GM18858 (cell line): ENCODE data around the gene WDFY2.
A peak's percentile ranks its signal among the peaks of the same experiment; 100 is the strongest.
"Not testable (repeated sequence)": the region's sequence is repeated elsewhere in the genome, so short reads cannot be mapped to it uniquely, and the experiment has no call there.

Experiments used
- ATAC-seq: cut with Tn5 transposase; IDR thresholded peaks from one replicate; pipeline ENCODE4 v1.9.1; 2021; ENCODE audit not compliant: unreplicated experiment

Gene WDFY2, protein sequence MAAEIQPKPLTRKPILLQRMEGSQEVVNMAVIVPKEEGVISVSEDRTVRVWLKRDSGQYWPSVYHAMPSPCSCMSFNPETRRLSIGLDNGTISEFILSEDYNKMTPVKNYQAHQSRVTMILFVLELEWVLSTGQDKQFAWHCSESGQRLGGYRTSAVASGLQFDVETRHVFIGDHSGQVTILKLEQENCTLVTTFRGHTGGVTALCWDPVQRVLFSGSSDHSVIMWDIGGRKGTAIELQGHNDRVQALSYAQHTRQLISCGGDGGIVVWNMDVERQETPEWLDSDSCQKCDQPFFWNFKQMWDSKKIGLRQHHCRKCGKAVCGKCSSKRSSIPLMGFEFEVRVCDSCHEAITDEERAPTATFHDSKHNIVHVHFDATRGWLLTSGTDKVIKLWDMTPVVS

GRCh38 chr13:51583875-51584730 is at the start of gene WDFY2:
WDFY2 (plus strand) TSS chr13:51584462; CDS start chr13:51584688, 226 bp downstream.
- peak; percentile 60 for ATAC-seq

GRCh38 chr13:51538591-51539179 is 45.6 kb upstream of the WDFY2 start:
- no peak for ATAC-seq

DNA sequence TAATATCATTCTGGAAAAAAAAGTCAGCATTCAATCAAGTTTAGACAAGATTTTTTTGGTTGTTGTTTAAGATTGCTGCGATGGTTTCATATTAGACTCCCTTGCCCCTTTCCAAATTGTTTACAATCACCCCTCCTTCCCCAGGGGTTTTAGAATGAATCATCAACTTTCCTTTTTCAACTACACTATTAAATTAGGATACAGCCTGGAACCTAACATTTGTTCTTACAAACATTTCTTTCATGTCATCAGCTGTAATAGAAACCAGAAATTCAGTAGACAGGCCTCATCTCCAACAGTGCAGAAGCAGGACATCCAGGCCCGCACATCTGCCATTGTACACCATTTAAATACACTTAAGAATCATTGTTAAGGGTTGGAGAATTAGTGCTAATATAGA is 44.4 kb upstream of the WDFY2 start:
- no peak for ATAC-seq

DNA sequence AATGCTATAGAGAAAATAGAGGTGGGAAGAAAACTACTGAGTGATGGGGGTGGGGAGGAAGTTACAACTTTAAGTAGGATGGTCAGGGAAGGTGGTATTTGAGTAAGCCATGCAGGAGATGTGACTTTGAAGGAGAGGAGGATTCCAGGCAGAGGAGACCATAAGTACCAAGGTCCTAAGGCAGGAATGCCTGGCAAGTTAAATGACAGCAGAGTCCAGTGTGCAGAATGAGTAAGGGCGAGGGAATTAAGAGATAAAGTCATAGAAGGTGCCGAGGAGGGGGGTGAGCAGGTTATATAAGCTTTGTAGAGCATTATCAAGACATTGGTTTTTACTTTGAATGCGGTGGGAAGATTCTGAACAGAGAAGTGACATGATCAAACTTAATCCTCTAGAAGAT is 43.2 kb upstream of the WDFY2 start:
- no peak for ATAC-seq

DNA sequence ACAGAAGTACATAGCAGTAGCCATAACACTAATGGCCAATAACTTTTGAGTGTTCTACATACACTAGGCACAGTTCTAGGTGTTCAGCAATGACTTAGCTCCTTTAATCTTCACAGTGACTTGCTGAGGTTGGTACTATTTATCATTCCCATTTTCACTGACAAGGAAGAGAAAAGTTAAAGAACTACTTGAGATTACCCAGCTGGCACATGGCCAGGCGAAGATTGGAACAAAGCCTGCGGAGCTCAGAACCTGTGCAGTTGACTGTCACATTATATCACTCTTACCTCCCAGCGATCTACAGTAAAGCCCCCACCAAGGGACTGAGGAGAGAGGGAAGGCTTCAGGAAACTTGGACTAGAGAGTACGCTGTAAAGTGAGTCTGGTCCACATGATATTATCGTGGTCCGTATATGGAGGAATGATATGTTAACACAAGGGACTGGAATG is 42.4 kb upstream of the WDFY2 start:
- ATAC-seq = no peak

DNA sequence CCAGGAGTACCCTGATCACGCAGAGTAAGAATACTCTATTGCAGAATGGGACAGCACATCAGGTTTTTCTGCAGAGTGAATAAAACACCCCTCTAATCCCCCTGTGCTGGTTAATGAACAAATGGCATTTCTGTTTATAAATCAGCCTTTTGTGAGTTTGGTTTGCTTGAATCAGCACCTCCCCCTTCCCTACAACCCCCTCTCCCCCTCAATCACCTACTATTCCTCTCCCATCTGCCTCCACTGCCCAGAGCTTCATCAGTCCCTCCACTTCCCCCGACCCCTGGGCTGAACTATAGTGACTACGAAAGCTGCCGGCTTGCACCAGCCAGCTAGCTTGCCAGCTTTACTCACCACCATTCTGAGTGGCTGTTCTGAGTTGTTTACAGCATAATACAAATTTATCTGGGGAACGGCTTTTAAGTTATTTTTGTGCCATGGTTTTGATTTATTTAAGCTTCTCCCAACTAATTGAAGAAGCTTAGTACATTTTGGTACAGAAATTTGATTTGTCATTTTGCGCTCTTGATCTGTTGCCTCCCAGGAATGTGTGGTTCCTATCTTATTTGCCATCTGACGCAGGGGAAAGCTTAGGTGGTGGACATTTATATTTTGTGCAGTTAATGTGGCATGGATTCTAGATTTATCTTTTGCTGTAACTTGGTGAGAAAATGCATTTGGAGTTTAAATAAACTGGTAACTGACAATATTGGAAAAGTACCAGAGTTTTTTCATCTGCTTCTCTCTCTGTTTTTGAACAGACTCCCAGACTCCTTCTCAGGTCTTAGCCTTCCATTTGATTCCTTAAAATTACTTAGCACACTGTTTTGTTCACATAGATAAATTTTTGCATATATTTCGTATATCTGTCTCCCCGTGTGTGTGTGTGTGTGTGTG is 41.7 kb upstream of the WDFY2 start:
- no peak for ATAC-seq

- ATAC-seq = not testable (repeated sequence)
Measured at GRCh38 chr13:51545446-51545845, 38.8 kb upstream of the WDFY2 start.

DNA sequence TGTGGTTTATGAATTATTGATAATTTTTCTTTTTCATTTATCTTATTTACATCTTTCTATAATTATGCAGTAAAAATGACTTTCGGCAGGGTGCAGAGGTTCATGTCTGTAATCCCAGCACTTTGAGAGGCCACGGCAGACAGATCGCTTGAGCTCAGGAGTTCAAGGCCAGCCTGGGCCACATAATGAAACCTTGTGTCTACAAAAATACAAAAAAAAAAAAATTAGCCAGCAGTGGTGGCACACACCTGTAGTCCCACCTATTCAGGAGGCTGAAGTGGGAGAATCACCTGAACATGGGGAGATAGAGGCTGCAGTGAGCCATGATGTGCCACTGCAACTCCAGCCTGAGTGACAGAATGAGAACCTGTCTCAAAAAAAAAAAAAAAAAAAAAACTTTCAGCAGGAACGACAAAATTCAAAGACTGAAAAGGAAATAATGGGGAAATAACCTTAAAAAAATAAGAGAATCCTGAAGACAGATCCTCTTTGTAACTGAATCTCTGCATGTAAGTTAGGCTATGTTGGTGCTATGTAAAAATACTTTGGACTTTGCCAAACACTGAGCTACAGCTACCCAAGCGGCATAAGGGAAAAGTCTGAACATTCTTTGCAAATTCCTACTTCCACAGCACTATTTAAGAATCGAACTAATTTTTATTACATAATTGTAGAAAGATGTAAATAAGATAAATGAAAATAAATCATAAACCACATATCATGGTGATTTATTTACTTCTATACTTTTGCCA is 36.7 kb upstream of the WDFY2 start:
- no peak for ATAC-seq

GRCh38 chr13:51549050-51549449 is 35.2 kb upstream of the WDFY2 start:
- ATAC-seq = peak; percentile 60

- ATAC-seq = no peak
Measured at GRCh38 chr13:51549593-51549992, 34.7 kb upstream of the WDFY2 start.

DNA sequence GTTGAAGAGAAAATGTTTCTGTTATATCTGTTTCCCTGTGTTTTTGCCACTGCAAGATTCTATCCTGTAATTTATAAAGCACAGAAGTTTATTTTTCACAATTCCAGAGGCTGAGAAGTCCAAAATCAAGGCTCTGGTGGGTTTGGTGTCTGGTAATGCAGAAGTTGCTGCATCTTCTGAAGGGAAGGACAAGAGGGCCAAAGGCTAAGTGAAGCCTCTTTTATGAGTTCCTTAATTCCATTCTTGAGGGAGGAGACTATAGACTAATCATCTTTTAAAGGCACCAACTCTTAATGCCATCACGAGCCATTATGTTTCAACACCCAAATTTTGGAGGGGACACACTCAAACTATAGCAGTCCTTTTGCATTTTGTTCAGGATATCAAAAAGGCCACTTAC is 34.1 kb upstream of the WDFY2 start:
- ATAC-seq = no peak

GRCh38 chr13:51551416-51551815 is 32.8 kb upstream of the WDFY2 start:
- no peak for ATAC-seq

DNA sequence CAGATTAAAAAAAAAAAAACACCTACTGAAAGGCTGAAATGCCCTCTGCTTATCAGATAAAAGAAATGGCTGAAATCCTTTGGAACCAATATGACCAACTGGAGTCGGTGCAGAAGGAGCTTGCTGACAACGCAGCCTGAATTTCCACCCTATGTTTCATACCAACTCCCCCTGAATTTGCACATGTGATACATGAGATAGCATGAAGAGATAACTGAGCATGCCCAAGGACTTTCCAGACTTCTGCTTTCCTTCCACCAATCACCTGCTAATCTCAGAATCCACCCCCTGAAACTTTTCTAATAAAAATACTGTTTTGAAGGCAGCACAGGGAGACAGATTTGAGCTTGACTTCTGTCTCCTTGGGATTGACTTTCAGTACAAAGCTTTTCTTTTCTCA is 32.2 kb upstream of the WDFY2 start:
- no peak for ATAC-seq

DNA sequence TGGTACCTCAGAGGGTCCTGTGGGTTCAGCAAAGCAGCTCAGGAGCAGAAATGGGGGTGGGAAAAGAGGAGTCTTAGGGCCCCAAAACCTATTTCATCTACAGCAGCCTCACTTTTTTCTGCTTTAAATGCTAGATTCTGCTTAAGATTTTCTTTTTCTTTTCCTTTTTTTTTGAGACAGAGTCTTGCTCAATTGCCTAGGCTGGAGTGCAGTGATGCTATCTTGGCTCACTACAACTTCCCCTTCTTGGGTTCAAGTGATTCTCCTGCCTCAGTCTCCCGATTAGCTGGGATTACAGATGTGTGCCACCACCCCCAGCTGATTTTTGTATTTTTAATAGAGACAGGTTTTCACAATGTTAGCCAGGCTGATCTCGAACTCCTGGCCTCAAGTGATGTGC is 30.7 kb upstream of the WDFY2 start:
- ATAC-seq = no peak

GRCh38 chr13:51556740-51557139 is 27.5 kb upstream of the WDFY2 start:
- no peak for ATAC-seq

GRCh38 chr13:51557438-51557837 is 26.8 kb upstream of the WDFY2 start:
- no peak for ATAC-seq

GRCh38 chr13:51557875-51558612 is 26.2 kb upstream of the WDFY2 start:
- ATAC-seq = no peak

DNA sequence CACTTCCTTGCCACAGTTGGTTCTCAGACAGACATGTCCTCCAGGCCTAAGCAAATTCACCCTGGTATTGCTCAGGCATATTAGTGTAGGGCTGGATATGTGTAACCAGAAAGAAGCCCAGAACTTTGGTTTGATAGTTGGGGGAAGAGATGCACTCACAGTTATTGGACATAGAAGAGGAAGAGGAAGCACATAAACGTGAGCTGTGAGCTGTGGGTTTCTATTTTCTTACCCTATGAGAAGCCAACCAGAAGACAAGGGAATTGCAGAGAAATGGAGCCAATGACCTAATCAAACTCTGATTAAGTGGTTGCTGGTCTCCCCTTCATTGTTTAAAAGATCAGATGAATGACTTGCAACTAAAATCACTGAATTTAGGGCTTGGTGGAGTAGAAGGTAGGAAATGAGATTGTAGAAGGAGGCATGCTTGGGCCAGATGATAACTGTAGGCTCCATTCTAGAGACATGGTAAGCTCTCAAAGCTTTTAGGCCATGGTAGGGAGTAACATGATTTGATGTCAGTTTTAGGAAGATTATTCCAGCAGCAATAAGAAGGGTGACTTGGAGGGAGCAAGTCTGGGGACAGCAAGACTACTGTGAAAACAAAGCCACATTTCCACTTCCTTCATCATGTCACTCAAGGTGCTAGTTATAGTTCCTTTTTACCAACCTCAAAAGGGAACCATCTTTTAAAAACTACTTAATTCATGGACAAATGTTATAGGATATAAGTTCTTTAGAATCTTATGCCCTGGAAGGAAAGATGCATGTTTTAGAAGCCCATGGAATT is 24.1 kb upstream of the WDFY2 start:
- ATAC-seq = no peak
